Measurements from ENCODE around the gene KRTAP26-1.

KRTAP26-1 gene

DNA sequence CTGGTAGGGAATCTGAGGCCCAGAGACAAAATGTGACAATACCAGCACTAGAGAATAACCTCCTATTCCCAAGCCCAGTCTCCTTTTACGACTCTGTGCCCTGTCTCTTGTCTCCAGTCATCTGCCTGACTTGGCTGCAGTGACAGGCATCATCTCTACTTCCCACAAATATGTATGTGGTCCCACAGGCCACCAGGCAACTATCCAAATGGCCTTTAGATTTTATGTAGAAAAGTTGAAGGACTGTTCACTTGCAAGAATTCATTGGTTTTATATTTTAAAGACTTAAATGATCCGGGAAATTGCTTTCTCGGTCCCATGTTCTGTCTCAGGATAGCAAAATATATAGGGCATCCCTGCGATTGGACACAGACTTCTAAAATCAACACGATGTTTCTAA is 49.0 kb downstream of the KRTAP26-1 start:
- DNase-seq (ENCODE audit: low spot score): no peak

DNA sequence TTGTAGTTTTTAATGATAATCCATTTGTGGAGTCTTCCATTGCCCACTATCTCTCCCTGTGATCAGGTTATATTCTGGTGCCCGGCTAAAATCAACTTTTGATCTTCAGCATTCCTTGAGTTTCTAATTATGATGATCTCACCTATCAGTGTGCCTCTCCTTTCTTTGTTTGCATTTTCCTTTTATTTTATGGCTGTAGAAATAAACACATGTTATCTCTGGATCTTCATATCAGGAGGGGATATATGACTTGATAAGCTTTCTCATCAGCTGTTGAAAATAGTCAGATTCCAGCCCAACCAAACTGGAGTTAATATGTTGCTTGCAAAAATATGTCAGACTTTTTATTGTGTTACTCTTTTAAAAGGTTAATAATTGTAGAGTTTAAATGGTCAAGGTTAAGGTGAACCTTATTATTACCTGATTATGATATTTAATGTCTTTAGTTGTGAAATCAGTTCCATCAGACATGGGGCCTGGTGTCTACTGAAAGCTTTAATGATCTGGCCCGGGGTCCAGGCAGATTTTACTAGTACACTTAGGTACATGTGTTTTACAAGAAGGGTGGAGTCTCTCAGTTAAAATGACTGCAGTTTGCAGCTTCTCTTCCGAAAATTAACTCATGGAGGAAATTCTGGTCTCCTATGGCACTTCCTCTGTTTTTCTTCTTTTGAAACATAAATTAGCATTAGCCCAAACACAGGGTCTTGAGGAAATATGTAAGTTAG is 50.1 kb downstream of the KRTAP26-1 start:
- no peak for DNase-seq (ENCODE audit: low spot score)

Measured in left forelimb (tissue), 1 donor.